GM18951 (cell line): ENCODE data around the gene ARHGEF4.

Experiments used
- POLR2A ChIP-seq: IDR thresholded peaks from 4 replicates; pipeline ENCODE4 v1.6.1; 2011; ENCODE audit warnings: mild to moderate bottlenecking; ENCODE audit not compliant: insufficient read length, insufficient read depth; ENCODE audit errors: extremely low read depth
- in situ Hi-C: fragments of 300-500 bp; cut with MboI; formaldehyde crosslinking; loops from one replicate; pipeline ENCODE4 v1.12.0; 2022; ENCODE audit warnings: low sequenced_read_pairs, mixed read lengths, inconsistent platforms; ENCODE audit not compliant: unreplicated experiment

ARHGEF4 gene

DNA sequence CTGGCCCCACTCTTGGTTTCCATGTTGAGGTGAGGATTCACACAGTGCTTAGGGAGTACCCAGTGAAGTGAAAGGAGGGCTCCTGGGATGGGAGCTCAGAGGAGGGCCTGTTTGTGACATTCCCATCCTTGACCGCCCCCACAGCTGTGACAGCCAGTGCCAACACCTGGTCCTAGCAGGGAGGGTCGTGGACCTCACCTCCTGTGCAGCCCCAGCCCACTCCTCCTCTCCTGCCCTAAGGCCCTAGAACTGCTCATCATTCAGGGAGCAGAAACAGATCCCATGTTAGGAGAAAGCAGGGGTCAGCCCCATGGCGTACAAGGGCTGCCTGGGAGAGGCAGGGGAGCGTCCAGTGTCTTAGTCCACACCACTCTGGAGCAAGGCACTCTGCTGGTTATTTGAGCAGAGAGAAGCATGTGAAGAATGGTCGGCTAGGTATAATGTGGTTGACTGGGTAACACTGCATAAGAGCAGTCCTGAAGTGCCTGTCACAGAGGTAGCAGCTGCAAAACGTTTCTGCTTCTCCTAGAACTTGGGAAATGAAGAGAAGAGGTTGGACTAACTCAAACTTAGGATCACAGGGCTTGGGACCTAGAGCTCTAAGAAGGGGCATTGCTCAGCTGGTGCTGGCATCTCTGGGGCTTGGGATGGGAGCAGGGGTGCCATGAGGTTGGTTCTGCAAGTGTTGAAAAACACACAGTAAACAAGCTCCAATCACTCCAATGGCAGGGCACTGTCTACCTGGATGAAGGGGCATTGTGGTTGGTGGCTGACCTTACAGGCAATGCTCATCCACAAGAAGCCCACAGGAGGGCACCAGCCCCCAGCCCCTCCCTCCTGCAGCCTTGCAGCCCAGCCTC lies 200.9 kb downstream of the ARHGEF4 start:
- in situ Hi-C loops, result no loop called here
- no peak for TF ChIP-seq POLR2A

GRCh38 chr2:131038258-131039100 lies 201.8 kb downstream of the ARHGEF4 start:
- TF ChIP-seq POLR2A, result no peak
- in situ Hi-C loops, result no loop called here

DNA sequence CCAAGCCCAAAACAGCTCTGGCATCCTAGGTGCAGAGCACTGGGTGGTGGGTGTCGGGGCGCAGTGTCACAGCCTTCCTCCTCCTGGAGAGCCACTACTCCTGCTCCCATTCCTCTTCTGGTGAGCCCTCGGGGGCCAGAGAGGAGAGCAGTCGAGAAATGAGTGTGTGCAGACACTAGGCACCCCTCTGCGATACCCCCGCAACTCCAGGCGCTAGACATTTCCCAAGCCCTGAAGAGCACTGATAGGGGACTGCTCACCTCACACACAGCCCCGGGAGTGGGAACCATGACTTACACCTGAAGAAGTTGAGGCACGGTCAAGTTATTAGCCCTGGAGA lies 202.4 kb downstream of the ARHGEF4 start:
- TF ChIP-seq POLR2A, result no peak
- in situ Hi-C loops, result no loop called here

DNA sequence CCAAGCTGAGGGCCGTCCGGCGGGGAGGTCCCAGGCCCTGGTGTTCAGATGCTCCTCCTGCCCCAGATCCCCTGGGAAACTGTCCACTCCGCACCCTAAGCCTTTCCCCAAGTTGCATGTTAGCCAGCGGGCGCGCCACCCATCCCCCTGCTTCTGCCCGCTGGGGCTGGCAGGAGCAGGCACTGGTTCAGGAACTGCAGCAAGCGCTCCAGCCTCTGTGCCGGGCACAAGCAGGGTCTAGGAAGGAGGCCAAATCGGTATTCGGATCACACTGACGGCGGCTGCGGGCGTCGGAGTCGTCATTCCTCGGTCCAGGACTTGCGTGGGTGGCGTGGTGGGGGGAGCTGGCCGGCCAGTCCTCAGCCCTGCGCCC lies 202.8 kb downstream of the ARHGEF4 start:
- in situ Hi-C loops, result no loop called here

DNA sequence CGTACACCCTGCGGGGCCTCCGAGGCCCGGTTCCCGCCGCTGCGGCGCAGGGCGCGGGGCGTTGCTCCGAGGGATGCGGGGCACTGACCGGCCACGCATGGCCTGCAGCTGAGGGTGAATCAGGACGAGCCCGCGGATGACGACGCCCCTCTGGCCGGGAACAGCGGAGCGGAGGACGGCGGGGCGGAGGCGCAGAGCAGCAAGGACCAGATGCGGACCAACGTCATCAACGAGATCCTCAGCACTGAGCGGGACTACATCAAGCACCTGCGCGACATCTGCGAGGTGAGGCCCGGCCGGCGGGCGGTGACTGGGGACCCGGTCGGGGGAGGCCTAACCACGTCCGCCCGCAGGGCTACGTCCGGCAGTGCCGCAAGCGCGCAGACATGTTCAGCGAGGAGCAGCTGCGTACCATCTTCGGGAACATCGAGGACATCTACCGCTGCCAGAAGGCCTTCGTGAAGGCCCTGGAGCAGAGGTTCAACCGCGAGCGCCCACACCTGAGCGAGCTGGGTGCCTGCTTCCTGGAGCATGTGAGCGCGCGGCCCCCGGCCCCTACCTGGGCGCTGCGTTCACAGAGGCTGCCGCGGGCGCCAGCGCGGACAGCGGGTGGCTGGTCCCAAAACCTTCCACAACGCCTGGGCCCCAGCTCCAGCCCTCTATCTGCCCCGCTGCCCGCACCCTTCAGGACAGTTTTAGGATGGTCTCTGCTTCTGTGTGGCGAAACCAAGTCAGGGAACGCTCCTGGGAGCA lies 203.4 kb downstream of the ARHGEF4 start:
- TF ChIP-seq POLR2A, result no peak
- in situ Hi-C loops, result no loop called here

More for the DNA sequence above, 202.8 kb downstream of the ARHGEF4 start:
- no peak for TF ChIP-seq POLR2A

DNA sequence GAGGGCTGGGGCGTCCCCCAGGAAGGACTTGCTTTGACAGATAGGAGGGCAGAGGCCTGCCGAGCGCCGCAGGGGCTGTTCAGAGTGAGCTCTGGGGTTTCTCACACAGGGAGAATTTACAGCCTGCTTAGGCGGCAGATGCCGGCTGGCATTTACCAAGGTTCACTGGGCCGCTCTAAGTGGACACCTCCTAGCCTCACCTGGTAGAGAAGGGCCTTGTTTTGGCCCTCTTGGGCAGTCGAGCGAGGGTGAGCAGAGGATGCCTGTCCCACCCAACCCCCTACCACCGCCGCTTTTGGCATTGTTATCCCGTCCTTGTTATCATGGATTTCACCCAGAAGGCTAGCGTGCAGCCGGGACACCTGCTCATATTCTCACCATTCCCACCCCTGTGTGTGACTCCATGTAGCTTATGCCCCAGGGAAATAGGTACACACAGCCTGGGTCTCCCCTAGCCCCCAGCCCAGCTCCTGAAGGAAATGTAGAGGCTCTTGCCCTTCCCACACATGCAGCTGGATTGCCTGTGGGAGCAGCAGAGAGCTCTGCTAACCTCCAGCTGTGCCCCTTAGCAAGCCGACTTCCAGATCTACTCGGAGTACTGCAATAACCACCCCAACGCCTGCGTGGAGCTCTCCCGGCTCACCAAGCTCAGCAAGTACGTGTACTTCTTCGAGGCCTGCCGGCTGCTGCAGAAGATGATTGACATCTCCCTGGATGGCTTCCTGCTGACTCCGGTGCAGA lies 204.1 kb downstream of the ARHGEF4 start:
- TF ChIP-seq POLR2A, result no peak
- in situ Hi-C loops, result no loop called here

DNA sequence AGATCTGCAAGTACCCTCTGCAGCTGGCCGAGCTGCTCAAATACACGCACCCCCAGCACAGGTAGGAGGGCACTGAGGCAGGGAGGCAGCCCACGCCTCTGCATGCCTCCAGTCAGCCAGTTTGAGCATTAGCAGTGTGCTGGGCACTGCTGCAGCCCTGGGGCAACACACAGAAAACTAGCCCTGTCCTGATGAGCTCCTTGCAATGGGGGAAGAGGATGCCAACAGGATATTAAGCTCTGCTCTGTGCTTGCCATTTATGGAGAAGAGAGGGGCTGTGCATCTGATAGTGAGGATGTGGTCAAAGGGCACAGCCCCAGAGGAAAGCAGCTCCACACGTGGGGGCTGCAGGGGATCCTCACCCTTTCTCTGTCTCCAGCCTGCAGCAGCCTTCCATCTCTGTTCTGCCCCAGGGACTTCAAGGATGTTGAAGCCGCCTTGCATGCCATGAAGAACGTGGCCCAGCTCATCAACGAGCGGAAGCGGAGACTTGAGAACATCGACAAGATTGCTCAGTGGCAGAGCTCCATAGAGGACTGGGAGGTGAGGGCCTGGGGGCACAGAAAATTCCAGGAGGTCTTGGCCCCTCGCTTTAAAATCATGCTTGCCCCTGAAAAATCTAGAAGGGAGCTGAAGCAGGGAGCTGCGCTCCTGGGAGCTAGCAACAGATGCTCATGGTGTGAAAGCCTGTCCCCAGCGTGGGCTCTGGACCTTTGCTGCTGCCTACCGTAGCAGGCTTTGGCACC lies 204.9 kb downstream of the ARHGEF4 start:
- in situ Hi-C loops, result no loop called here
- TF ChIP-seq POLR2A, result no peak

DNA sequence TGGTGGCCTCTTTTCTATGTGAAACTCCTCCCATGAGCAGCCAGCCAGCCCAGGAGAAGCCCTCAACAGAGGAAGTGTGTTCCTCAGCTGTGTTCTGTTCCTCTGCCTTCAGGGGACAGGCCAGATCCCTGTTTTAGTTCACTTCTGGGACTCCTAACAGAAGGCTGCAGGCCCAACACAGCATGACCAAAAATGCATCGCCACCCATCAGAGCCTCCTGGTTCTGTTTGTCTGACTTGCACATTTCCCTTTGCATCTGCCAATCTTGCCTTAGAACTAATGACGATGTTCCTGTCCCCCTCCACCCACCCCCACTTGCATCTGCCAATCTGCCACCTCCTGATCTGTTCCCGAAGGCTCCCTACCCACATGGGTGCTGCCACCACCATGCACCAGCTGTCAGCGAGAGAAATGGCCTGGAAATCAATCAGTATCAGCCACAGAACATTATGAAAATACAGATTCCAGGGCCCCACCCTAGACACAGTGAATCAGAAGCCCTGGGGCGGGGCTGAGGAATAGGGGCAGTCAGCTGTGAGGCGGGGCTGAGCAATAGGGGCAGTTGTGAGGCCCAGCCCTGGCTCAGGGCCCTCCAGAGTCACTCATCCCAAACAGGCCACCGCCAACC lies 205.5 kb downstream of the ARHGEF4 start:
- in situ Hi-C loops, result no loop called here
- no peak for TF ChIP-seq POLR2A

DNA sequence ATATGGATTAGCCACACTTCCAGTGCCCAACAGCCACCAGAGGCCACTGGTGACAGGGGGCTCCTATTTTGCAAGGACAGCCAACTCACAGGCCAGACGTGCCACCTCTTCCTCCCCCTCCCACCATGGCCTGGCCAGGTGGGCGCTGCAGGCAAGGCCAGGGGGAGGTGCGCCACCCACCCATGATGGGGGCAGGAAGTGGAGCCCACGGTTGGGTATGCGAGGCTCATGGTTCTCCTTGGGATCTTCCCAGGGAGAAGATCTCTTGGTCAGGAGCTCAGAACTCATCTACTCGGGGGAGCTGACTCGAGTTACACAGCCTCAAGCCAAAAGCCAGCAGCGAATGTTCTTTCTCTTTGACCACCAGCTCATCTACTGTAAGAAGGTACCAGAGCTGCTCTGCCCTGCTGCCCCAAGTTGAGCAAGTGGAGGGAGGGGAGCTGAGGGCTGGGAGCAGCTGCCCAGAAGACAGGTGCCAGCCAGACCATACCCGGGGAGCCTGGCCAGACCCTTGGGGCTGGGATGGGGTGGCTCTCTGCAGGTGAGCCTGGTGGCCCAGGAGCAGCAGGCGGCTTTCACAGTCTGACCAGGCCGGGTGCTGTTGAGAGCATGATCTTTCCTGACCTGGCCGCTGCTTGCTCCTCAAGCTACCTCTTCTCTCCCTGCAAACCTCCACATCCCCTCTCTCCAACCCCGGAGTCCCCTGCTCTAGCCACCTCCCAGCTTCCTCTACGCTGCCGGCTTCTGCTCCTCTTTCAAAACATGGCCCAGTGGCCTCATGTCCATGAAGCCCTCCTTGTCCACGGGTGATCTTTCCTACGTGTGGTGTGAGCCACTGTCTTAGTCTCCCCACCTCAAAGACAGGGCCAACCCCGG lies 206.7 kb downstream of the ARHGEF4 start:
- in situ Hi-C loops, result no loop called here
- TF ChIP-seq POLR2A, result no peak

GRCh38 chr2:131044075-131044756 lies 207.5 kb downstream of the ARHGEF4 start:
- no peak for TF ChIP-seq POLR2A
- in situ Hi-C loops, result no loop called here
